Testis (tissue), 2 donors: ENCODE results near the gene CBFA2T3.

ENCODE experiments used
- POLR2A ChIP-seq: fragments of 450-650 bp; IDR thresholded peaks from one replicate; pipeline ENCODE4 v1.6.1; 2017; ENCODE audit warnings: antibody characterized with exemption, mild to moderate bottlenecking, moderate library complexity
- TF ChIP-seq, protein P1 (sequence below), 3 experiments: fragments of 450-650 bp in 2 of 3; fragments of 200-600 bp in 1 of 3; sonication (generic) in 1 of 3; IDR thresholded peaks; one replicate each; pipeline ENCODE4 v1.5.1; 2016 to 2019; ENCODE audit warnings: antibody characterized with exemption in 3 of 3, mild to moderate bottlenecking in 2 of 3, moderate library complexity in 1 of 3

DNA sequence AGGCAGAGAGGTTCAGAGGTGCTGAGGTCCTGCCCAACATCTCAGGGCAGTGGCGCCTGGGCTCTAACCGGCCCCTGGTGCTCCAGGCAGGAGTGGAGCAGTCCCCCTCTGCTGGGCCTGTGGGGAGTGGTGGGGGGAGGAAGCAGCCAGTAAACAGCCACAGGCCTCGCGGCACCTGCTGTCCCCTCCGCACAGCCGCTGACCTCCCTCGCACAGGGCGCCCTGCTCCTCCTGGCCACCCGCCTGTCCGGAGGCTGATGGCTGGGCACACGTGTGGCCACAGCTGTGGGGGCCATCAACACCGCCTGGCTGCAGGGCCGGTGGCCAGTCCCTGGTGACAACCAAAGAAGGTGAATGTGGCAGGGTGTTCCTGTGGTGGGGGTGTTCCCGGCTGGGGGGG, 73.7 kb downstream of the CBFA2T3 start:
- TF ChIP-seq, protein P1, sequence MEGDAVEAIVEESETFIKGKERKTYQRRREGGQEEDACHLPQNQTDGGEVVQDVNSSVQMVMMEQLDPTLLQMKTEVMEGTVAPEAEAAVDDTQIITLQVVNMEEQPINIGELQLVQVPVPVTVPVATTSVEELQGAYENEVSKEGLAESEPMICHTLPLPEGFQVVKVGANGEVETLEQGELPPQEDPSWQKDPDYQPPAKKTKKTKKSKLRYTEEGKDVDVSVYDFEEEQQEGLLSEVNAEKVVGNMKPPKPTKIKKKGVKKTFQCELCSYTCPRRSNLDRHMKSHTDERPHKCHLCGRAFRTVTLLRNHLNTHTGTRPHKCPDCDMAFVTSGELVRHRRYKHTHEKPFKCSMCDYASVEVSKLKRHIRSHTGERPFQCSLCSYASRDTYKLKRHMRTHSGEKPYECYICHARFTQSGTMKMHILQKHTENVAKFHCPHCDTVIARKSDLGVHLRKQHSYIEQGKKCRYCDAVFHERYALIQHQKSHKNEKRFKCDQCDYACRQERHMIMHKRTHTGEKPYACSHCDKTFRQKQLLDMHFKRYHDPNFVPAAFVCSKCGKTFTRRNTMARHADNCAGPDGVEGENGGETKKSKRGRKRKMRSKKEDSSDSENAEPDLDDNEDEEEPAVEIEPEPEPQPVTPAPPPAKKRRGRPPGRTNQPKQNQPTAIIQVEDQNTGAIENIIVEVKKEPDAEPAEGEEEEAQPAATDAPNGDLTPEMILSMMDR (IDR thresholded peaks at IDR 0.05): no peak
- no peak for TF ChIP-seq POLR2A
